RPMI8226 (cell line): ENCODE data around the gene HOXD11.
A peak's percentile ranks its signal among the peaks of the same experiment; 100 is the strongest.

Experiments used
- DNase-seq: peaks from one replicate; pipeline ENCODE4 v3.0.0-alpha.2; 2015

The HOXD11 gene

DNA sequence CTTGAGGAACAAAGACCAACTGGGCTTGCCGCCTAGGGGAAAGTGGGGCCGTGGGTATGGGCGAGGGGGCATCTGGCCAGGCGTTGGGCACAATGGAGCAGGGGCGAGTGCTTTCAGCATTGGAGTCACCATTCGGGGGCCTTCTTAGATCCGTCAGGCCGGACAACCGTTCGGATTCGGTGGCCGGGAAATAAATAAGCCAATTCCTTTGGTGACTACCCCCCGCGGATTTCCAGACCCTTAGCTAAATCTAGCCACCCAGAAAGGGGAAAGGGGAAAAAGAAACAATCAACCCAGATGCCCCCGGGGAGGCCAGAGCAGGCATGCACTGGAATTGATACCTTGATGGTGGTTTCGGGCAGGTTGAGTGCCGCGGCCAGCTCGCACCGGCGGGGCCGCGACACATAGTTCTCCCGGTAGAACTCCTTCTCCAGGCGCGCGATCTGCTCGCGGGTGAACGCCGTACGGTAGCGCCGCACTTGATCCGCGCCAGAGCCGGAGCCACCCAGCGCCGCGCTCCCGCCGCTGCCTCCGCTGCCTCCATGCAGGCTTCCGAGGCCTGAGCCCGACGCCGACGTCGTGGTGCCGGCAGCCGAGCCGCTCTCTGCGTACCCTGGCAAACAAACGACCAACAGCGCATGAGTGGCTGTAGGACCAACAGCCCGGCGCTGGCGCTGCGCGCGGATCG is 25.1 kb upstream of the HOXD11 start:
- no peak for DNase-seq

DNA sequence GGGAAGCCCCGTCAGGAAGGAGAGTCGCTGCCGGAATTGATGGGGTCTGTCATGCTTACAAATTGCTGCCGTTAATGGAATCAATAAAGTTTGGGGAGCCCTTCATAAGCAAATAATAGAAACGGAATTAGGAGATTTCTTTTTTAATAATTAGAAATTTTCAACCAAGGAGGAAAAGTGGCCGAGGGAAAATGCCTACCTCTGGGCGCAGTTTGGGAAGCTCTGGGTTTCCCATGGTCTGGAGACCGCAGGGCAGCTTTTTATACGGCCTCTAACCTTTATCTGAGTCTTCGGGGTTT is 24.6 kb upstream of the HOXD11 start:
- no peak for DNase-seq

GRCh38 chr2:176082824-176083751 is 24.0 kb upstream of the HOXD11 start:
- no peak for DNase-seq

DNA sequence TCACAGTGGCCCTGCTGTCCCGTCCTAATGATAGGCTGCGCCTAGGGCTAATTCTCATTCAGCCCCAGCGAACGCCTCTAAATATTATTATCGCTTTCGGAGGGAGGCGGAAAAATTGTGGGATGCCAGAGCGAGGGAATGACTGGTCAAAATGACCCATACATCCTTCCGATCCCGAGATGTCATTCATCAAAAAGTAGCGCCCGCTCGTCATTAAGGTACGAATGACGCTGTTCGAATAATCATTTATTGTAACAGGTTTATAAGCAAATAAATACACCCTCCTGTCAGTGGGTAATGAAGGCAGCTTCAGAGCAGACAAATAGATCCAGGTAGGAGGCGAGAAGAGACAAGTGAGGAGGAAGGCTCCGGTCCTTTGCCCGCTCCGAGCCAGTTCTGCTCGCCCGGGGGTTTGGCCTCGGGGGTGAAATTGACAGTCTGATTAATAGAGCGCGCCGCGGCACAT is 23.3 kb upstream of the HOXD11 start, which contains the start of gene EVX2:
Gene EVX2 (minus strand): TSS at position 167 of the 466 bp plus-strand sequence. CDS start 186 bp downstream, outside the sequence.
- no peak for DNase-seq

DNA sequence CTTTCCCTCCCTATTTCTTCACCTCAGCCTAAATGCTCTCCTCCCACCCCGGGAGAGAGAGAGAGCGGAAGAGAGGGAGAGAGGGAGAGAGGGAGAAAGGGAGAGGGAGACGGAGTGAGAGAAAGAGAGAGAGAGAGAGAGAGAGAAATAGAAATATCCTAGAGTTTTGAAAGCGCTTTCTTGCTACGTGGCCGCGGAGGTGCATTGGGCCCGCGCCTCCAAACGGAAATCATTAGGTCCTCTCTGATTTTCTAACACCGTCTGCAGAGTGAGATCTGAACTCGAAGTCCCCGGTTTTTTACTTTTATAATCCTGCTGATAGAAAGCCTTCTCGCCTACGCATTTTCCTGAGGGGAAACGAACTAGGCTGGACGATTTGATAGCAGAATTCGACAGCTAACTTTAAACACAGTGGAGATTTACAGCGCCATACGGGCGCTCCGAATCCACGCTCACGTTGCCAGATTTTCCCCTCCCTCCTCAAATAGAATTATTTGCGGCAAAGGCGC is 22.4 kb upstream of the HOXD11 start:
- DNase-seq, result no peak

GRCh38 chr2:176085120-176085788 is 21.8 kb upstream of the HOXD11 start:
- no peak for DNase-seq

DNA sequence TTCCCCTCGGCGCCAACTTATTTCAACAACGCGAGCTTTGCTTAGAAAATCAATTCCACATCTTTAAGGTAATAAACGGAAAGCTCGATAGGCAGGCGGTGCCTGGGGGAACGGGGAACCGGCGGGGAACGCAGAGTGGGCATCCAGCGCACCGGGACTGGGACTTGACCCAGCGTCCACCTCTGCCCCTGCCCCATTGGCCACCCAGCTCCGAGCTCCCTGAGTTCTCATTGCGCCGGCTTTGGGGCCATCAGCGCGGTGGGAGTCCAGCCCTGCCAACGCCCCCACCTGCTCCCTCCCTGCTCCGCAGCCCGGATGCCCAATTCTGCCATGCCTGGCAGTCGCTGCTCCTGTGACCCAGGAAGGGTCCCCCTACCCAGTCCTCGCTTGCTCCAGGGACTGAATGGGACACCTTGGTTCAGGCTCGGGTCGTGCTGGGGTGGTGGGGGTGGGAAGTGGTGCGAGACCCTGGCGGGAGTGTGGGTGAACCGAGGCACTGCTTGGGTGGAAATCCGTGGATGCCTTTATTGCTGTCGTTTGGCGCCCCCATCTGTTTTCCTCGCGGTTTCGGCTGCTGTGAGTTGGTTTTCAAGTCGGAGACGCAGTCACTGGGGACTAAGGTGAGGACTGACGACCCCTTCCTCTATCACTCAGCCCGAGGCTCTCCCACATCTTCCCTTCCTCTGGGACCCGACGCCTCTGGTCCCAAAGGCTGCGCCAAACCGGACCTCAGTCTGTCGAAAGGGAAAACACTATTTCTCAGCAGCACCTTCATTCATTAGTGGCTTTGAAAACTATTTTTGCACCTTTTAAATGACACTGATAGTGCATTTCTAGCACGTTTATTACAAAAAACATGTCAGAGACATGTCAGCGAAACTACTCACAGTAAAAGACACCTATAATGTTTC is 21.0 kb upstream of the HOXD11 start:
- DNase-seq, result peak; percentile 37

GRCh38 chr2:176087330-176088047 is 19.6 kb upstream of the HOXD11 start:
- no peak for DNase-seq

GRCh38 chr2:176088048-176088936 is 18.8 kb upstream of the HOXD11 start:
- peak; percentile 43 for DNase-seq

DNA sequence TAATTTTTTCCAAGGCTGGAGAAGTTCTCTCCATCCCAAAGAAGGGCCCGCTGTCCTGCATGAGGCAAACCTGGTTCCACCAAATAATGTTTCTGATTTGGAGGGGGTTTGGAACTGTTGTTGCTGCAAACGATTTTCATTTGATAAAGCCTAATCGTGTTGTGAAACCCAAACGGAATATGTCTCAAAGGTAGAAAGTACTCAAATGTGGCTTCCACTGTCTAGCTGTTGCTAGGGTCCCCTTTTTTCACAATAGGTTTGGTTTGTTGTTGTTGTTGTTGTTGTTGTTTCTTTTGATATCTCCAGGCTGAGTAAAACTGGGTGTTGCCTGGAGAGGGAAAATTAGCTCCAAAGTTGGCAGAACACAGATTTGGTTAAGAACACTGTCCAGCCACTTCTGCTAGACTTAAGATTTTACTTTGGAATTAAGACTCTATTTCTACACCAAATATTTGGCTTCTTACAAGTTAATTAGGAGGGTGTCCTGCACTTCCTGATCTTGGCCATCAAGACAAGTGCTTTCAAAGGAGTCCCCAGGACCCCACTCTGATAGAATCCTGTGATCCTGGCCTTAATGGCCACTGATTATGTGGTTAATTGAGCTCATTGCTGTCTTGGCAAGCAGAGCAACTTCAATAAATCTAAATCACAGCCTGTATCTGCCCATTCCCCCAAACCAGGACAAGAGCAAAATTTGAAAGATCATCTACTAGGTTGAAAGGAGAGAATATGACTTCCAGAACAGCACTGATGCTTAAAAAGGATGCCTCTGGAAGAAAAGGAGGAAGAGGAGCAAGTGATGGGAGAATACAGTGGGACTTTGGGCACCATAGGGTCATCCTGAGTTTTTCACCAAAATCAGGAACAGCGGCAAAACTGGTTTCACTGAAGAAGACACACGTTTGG is 17.9 kb upstream of the HOXD11 start:
- DNase-seq, result no peak

DNA sequence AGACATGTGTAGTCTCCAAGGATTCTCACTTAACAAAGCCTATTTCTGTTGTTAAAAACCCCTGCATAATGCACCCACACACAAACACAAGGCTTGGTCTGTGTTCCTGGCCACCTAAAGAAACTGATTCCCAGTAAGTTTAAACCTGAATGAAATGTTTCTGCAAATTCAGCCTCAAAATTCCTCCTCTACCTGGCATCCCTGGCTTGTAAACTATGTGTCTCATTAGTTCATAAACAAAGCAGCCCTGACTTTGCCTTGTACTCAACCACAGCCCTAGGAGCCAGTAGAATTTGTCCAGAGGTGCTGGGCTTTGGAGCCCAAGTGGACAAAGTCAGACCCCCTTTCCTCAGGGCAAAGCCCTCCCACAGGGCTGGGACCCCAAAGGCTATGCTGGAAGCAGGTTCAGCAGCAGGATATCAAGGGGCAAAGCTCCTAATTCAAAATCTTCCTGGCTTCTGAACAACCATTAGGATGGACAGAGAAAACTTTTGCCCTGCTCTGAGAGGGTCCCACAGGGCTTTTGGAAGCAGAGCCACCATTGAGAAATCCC is 17.2 kb upstream of the HOXD11 start:
- DNase-seq, result no peak

- DNase-seq, result no peak
Observed at GRCh38 chr2:176090862-176091261, 16.2 kb upstream of the HOXD11 start.

- DNase-seq, result no peak
Observed at GRCh38 chr2:176091329-176092258, 15.5 kb upstream of the HOXD11 start.

- DNase-seq, result no peak
Observed at GRCh38 chr2:176092270-176093144, 14.6 kb upstream of the HOXD11 start, which contains the start of gene HOXD13. Gene HOXD13, plus strand, starts transcription at chr2:176092721. Its CDS starts 170 bp downstream, at chr2:176092891.

GRCh38 chr2:176093145-176093897 is 13.8 kb upstream of the HOXD11 start:
- no peak for DNase-seq

DNA sequence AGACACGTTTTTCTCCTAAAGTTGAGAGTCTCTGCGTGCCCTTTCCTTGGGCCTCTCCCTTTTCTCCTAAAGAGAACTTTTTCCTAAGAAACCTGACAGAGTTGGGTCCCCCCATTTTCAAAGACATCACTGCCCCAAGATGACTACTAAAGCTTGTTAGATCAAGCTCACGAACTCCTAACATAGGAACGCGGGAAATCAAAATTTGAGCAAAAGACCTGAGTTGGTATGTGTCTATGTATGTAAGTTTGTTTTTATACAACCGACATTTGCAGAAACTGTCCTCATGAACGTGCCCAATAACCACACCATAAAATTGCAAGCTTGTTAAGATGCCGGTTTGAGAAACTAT is 13.2 kb upstream of the HOXD11 start:
- no peak for DNase-seq
